Naive B cell (primary cell): Measurements from ENCODE around the gene TMEM109. TPM values are rescaled to one million over a fixed set of nuclear protein-coding genes. Genes with fewer than 3 reads are reported as not detected.

Experiments used
- ATAC-seq, 2 donors: fragments of 150-1000 bp; cut with Tn5 transposase; 2 replicates each; pipeline ENCODE4 v1.10.0; 2021; ENCODE audit warnings: low read depth in 2 of 2, mild to moderate bottlenecking in 2 of 2, moderate library complexity in 2 of 2
- DNase-seq: peaks from one replicate; pipeline ENCODE4 v3.0.0; 2022
- H3K27ac Mint-ChIP-seq, 6 donors: one replicate each; pipeline ENCODE4 v1.8.0; 2020 to 2022; ENCODE audit warnings: mild to moderate bottlenecking in 6 of 6, mixed read lengths in 6 of 6, moderate library complexity in 5 of 6, inconsistent platforms in 2 of 6
- H3K27me3 Mint-ChIP-seq, 3 donors: one replicate each; pipeline ENCODE4 v1.8.0; 2021 to 2022; ENCODE audit warnings: mixed read lengths in 3 of 3, mild to moderate bottlenecking in 1 of 3
- H3K36me3 Mint-ChIP-seq, 2 donors: one replicate each; pipeline ENCODE4 v1.8.0; 2020 to 2022; ENCODE audit warnings: mixed read lengths in 2 of 2, inconsistent platforms in 1 of 2, mild to moderate bottlenecking in 1 of 2
- H3K4me1 Mint-ChIP-seq, 3 donors: one replicate each; pipeline ENCODE4 v1.8.0; 2020 to 2022; ENCODE audit warnings: mixed read lengths in 3 of 3, inconsistent platforms in 1 of 3, mild to moderate bottlenecking in 1 of 3, moderate library complexity in 1 of 3
- H3K4me3 Mint-ChIP-seq, 8 donors: one replicate each; pipeline ENCODE4 v1.8.0; 2020 to 2022; ENCODE audit warnings: mild to moderate bottlenecking in 8 of 8, mixed read lengths in 8 of 8, moderate library complexity in 8 of 8, inconsistent platforms in 2 of 8
- H3K9me3 Mint-ChIP-seq, 7 donors: one replicate each; pipeline ENCODE4 v1.8.0; 2020 to 2022; ENCODE audit warnings: mixed read lengths in 7 of 7, mild to moderate bottlenecking in 5 of 7, inconsistent platforms in 2 of 7, moderate library complexity in 1 of 7
- polyA plus RNA-seq, 6 donors: library from polyadenylated mRNA; unstranded; fragments of 300-500 nt; fragmentation: Illumina TruSeq; gene quantifications; one replicate each; pipeline ENCODE4 v1.2.3, GENCODE V29; 2021; ENCODE audit warnings: low read depth in 6 of 6

TMEM109 gene
- polyA plus RNA-seq, 6 donors from 2014 or later: 286 to 521 (median 315) TPM

GRCh38 chr11:60872961-60873524 is 40.9 kb upstream of the TMEM109 start:
- ATAC-seq (no peak), DNase-seq (no peak)
- H3K36me3 Mint-ChIP-seq: no peaks in the 10 kb centered on the region
- peak overlapping the region in 1 of 6 donors; percentile 43 for H3K27ac Mint-ChIP-seq
- H3K4me3 Mint-ChIP-seq: no peak overlapping the region
- peaks cover 0 to 10% (median 7%) of the 10 kb centered on the region in 3 donors for H3K27me3 Mint-ChIP-seq
- peaks cover 0 to 3% (median 0%) of the 10 kb centered on the region in 3 donors for H3K4me1 Mint-ChIP-seq
- no peaks in the 10 kb centered on the region for H3K9me3 Mint-ChIP-seq

DNA sequence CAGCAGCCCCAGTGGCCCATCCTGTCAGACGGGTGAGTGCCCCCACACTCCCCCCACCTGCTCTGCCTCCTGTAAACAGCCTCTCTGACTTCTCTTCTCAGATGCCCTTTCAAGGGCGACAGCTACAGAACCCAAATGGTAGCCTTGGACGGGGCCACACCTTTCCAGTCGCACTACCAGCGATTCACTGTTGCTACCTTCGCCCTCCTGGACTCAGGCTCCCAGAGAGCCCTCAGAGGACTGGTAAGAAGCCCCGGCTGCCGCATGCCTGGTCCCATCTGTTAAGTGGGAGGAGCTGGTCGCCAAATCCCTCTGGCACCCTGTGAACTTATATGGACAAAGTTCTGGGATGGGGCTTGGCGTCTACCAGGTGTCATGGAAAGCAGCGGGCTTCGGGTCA is 40.4 kb upstream of the TMEM109 start:
- no peak for DNase-seq
- Mint-ChIP-seq H3K4me1 (peaks cover 0 to 3% (median 0%) of the 10 kb centered on the region in 3 donors), H3K27me3 (peaks cover 0 to 10% (median 7%) of the 10 kb centered on the region in 3 donors), H3K4me3 (no peak overlapping the region), H3K9me3 (no peaks in the 10 kb centered on the region), H3K27ac (no peak overlapping the region), H3K36me3 (peaks cover 0 to 2% of the 10 kb centered on the region in 2 donors)
- ATAC-seq: no peak

GRCh38 chr11:60874421-60875365 is 39.3 kb upstream of the TMEM109 start:
- peaks cover 0 to 3% of the 10 kb centered on the region in 2 donors for H3K36me3 Mint-ChIP-seq
- no peaks in the 10 kb centered on the region for H3K9me3 Mint-ChIP-seq
- H3K27ac Mint-ChIP-seq: peak overlapping the region in 1 of 6 donors; percentile 54
- H3K27me3 Mint-ChIP-seq: peaks cover 0 to 6% (median 2%) of the 10 kb centered on the region in 3 donors
- H3K4me1 Mint-ChIP-seq: peaks cover 0 to 3% (median 0%) of the 10 kb centered on the region in 3 donors
- DNase-seq (no peak), ATAC-seq (no peak)
- no peak overlapping the region for H3K4me3 Mint-ChIP-seq

GRCh38 chr11:60875366-60876167 is 38.4 kb upstream of the TMEM109 start:
- Mint-ChIP-seq H3K4me1 (peaks cover 0 to 3% (median under 1%) of the 10 kb centered on the region in 3 donors), H3K27ac (no peak overlapping the region), H3K36me3 (peaks cover 3% of the 10 kb centered on the region in 2 donors), H3K9me3 (no peaks in the 10 kb centered on the region), H3K4me3 (no peak overlapping the region), H3K27me3 (peaks cover 0 to 4% (median 0%) of the 10 kb centered on the region in 3 donors)
- ATAC-seq (no peak), DNase-seq (no peak)

DNA sequence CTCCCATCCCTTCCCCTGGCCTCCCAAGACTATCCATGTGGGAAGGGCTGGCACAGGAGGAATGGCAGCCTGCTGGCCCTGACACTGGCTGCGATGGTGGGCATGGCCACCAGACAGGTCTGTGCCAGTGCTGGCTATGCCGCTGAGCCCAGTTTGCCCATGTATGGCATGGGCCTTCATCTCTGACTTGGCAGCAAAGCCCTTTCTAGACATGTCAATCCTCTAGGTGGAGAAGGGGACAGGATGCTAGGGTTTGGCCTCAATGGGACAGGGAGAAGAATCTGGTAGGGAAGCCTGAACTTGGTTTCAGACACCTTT is 37.8 kb upstream of the TMEM109 start:
- H3K27me3 Mint-ChIP-seq: no peaks in the 10 kb centered on the region
- peaks cover 3 to 9% of the 10 kb centered on the region in 2 donors for H3K36me3 Mint-ChIP-seq
- H3K4me1 Mint-ChIP-seq: peaks cover 0 to 3% (median 2%) of the 10 kb centered on the region in 3 donors
- ATAC-seq (no peak), DNase-seq (no peak)
- H3K4me3 Mint-ChIP-seq: no peak overlapping the region
- H3K9me3 Mint-ChIP-seq: no peaks in the 10 kb centered on the region
- peak overlapping the region in 1 of 6 donors; percentile 33 for H3K27ac Mint-ChIP-seq

GRCh38 chr11:60878245-60879101 is 35.5 kb upstream of the TMEM109 start:
- Mint-ChIP-seq H3K4me1 (peaks cover 0 to 2% (median 0%) of the 10 kb centered on the region in 3 donors), H3K36me3 (peaks cover 9 to 16% of the 10 kb centered on the region in 2 donors), H3K27ac (peak overlapping the region in 1 of 6 donors; percentile 33), H3K9me3 (no peaks in the 10 kb centered on the region), H3K4me3 (no peak overlapping the region), H3K27me3 (no peaks in the 10 kb centered on the region)
- DNase-seq: no peak
- ATAC-seq: no peak

DNA sequence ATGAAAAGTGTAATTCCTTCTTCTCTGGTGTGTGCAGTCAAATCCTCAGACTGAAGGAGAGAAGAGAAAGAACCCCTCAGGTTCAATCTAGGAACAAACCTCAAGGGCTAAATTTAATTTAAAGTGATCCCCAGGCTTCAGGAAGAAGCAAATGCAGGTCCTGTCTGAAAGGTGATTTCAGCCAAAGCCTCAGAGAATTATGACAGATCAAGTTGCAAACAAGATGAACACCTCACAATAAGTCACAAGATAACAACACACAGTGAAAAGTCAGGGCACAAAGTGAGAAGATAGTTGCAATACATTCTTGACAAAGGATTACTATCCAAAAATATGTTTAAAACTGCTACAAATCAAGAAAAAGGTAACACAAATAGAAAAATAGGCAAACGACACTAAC is 34.9 kb upstream of the TMEM109 start:
- Mint-ChIP-seq H3K9me3 (no peaks in the 10 kb centered on the region), H3K27me3 (no peaks in the 10 kb centered on the region), H3K4me3 (no peak overlapping the region), H3K4me1 (peaks cover 0 to 6% (median 2%) of the 10 kb centered on the region in 3 donors), H3K36me3 (peaks cover 9 to 16% of the 10 kb centered on the region in 2 donors), H3K27ac (no peak overlapping the region)
- no peak for ATAC-seq
- no peak for DNase-seq

GRCh38 chr11:60879971-60880588 is 33.9 kb upstream of the TMEM109 start:
- H3K36me3 Mint-ChIP-seq: peaks cover 9 to 16% of the 10 kb centered on the region in 2 donors
- ATAC-seq: no peak
- no peak overlapping the region for H3K4me3 Mint-ChIP-seq

DNA sequence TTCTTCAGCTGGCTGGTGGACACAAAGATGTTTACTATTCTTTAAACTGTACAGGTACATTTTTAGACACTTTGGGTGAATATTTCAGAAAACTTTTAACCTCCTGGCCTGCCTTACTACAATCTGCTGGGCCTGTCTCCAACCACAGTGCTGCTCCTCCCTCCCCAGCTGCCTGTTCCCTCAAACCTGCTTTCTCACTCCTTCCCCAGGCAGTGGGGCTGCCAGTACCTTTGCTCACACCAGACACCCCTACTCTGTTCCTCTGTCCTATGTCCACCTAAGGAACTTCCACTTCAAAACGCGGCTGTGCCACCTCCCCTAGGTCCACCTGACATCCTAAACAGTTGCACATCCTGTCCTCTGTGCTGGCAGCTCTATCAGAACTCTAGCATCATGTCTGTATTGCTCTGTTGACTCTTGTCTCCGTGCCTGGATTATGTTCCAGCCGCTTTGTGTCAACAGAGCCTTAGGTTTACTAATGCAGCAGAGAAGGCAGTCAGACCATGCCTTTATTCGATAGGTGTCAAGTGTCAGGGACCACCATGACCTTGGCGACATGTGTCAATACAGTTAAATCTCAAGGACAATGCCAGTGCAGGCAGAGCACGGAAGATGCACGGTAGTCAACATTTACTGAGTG is 33.2 kb upstream of the TMEM109 start:
- DNase-seq (no peak), ATAC-seq (no peak)
- peak overlapping the region in 1 of 6 donors; percentile 4 for H3K27ac Mint-ChIP-seq
- peaks cover 9 to 16% of the 10 kb centered on the region in 2 donors for H3K36me3 Mint-ChIP-seq
- no peak overlapping the region for H3K4me3 Mint-ChIP-seq
- no peaks in the 10 kb centered on the region for H3K9me3 Mint-ChIP-seq
- H3K4me1 Mint-ChIP-seq: peaks cover 0 to 7% (median 2%) of the 10 kb centered on the region in 3 donors
- H3K27me3 Mint-ChIP-seq: no peaks in the 10 kb centered on the region

More at GRCh38 chr11:60879971-60880588, 33.9 kb upstream of the TMEM109 start:
- DNase-seq: no peak
- Mint-ChIP-seq H3K4me1 (peaks cover 0 to 7% (median 2%) of the 10 kb centered on the region in 3 donors), H3K9me3 (no peaks in the 10 kb centered on the region), H3K27me3 (no peaks in the 10 kb centered on the region), H3K27ac (peak overlapping the region in 1 of 6 donors; percentile 30)

DNA sequence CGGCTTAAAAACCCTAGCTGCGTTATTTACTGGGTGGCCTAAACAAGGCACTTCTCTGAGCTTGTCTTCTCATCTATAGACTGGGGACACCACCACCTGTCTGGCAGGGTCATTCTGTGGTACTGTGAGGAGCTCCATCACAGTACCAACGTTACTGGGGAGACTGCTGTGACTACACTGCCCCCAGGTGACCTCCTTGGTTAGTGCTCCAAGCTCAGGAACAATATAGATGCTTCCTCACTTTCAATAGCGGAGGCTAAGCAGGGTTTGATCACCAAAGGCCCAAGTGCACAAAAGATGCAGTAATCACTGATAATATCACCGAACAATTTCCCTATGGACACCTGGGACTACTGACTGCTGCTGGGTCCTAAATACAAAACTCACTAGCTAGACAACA is 26.4 kb upstream of the TMEM109 start:
- DNase-seq: no peak
- Mint-ChIP-seq H3K4me1 (peaks cover 0 to 7% (median 4%) of the 10 kb centered on the region in 3 donors), H3K27me3 (no peaks in the 10 kb centered on the region), H3K27ac (peak overlapping the region in 2 of 6 donors; percentile 10 to 28), H3K36me3 (peaks cover 0 to 14% of the 10 kb centered on the region in 2 donors), H3K4me3 (no peak overlapping the region), H3K9me3 (no peaks in the 10 kb centered on the region)
- peak; percentile 30 to 53 for ATAC-seq

DNA sequence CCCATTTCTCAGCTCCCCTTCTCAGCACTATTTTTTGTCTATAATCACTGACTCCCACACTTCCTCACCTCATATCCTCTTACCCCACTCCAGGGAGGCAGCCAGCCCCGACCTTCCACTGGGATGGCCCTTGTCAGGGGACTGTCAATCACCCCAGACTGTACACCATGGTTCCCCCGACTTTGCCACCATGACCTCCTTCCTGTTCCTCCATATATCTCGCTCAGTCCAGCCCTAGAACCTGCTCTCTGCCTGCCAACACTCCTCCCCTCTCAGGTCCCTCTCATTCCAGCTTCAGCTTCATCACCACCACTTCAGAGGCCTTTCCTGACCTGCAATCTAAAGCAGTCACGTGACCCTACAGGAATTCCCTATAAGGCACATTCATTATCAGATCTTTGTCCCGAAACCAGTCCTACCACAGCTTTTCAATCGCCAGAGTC is 24.1 kb upstream of the TMEM109 start:
- DNase-seq: no peak
- Mint-ChIP-seq H3K4me3 (no peak overlapping the region), H3K36me3 (peaks cover 5 to 18% of the 10 kb centered on the region in 2 donors), H3K4me1 (peaks cover 0 to 4% (median 0%) of the 10 kb centered on the region in 3 donors), H3K9me3 (no peaks in the 10 kb centered on the region), H3K27ac (peak overlapping the region in 3 of 6 donors; percentile 17 to 53 (median 45)), H3K27me3 (no peaks in the 10 kb centered on the region)
- ATAC-seq: no peak

GRCh38 chr11:60890696-60891095 is 23.3 kb upstream of the TMEM109 start:
- Mint-ChIP-seq H3K36me3 (peaks cover 13 to 18% of the 10 kb centered on the region in 2 donors), H3K9me3 (no peaks in the 10 kb centered on the region), H3K4me3 (no peak overlapping the region), H3K27me3 (no peaks in the 10 kb centered on the region), H3K4me1 (peaks cover 0 to 4% (median 0%) of the 10 kb centered on the region in 3 donors), H3K27ac (no peak overlapping the region)
- ATAC-seq (no peak), DNase-seq (no peak)
